GM12878 (cell line): ENCODE data around the gene PXT1. TPM values are rescaled to one million over a fixed set of nuclear protein-coding genes. Genes with fewer than 3 reads are reported as not detected.

Source experiments
- ATAC-seq: fragments of 200-7000 bp; cut with Tn5 transposase; 3 replicates; pipeline ENCODE4 v1.9.1; 2020; ENCODE audit warnings: mild to moderate bottlenecking, moderate library complexity
- BruUV-seq: library from RNA; stranded (reverse); fragments of 400-500 nt; replicated peaks from 2 replicates; lab custom pipeline; 2021; lab: Mats Ljungman, UMichigan
- CTCF ChIA-PET: fragments of 300-600 bp; sonication (Branson Sonifier 250); formaldehyde crosslinking; extraction: SDS; loops from one replicate; lab custom pipeline; 2021; ENCODE audit warnings: inconsistent platforms; lab: Yijun Ruan, JAX
- POLR2A ChIA-PET: fragments of 350-600 bp; formaldehyde crosslinking; extraction: SDS; loops from one replicate; lab custom pipeline; 2021; ENCODE audit warnings: inconsistent platforms; lab: Charles Lee
- RAD21 ChIA-PET: fragments of 300-600 bp; sonication (Branson Sonifier 250); formaldehyde crosslinking; loops from one replicate; lab custom pipeline; 2023; ENCODE audit warnings: antibody characterized with exemption; ENCODE audit not compliant: unreplicated experiment; lab: Charles Lee
- SMC1A ChIA-PET: fragments of 300-600 bp; sonication (Branson Sonifier 250); formaldehyde crosslinking; loops from one replicate; lab custom pipeline; 2023; ENCODE audit not compliant: unreplicated experiment, uncharacterized antibody; lab: Charles Lee
- DNase-seq: peaks from one replicate; pipeline ENCODE4 v3.0.0-alpha.2; 2011; ENCODE audit warnings: low read depth, low spot score
- FAIRE-seq: peaks from 3 replicates; lab custom pipeline; 2011; peaks lifted over from hg19 to GRCh38; lab: Jason Lieb, UNC
- H2AFZ ChIP-seq: 2 replicates; pipeline ENCODE4 v1.6.0; 2011; ENCODE audit warnings: low read depth, low read length, control low read depth; ENCODE audit not compliant: control insufficient read depth
- H3K27ac ChIP-seq: 2 replicates; pipeline ENCODE4 v1.5.1; 2011; ENCODE audit warnings: control low read depth; ENCODE audit not compliant: control insufficient read depth, insufficient read depth
- H3K27me3 ChIP-seq, 2 experiments: replicated peaks in 1 of 2; 2 replicates each; pipeline versions ENCODE4 v1.6.0 to v1.6.1; 2011; ENCODE audit warnings: low read length in 1 of 2; ENCODE audit not compliant: control insufficient read depth in 2 of 2, insufficient read depth in 2 of 2
- H3K36me3 ChIP-seq, 2 experiments: 2 replicates each; pipeline ENCODE4 v1.5.1; 2011; ENCODE audit warnings: low read length in 1 of 2; ENCODE audit not compliant: control insufficient read depth in 2 of 2, insufficient read depth in 2 of 2
- H3K4me1 ChIP-seq: 2 replicates; pipeline ENCODE4 v1.6.1; 2011; ENCODE audit warnings: mild to moderate bottlenecking, low read length, moderate library complexity, mixed read lengths; ENCODE audit not compliant: control insufficient read depth, insufficient read depth
- H3K4me2 ChIP-seq: 2 replicates; pipeline ENCODE4 v1.6.0; 2011; ENCODE audit warnings: control low read depth; ENCODE audit not compliant: control insufficient read depth, insufficient read depth
- H3K4me3 ChIP-seq: fragments of 200-600 bp; sonication (generic); 2 replicates; pipeline ENCODE4 v1.5.1; 2016
- H3K79me2 ChIP-seq: 2 replicates; pipeline ENCODE4 v1.6.0; 2011; ENCODE audit warnings: low read length; ENCODE audit not compliant: control insufficient read depth, insufficient read depth
- H3K9ac ChIP-seq: 2 replicates; pipeline ENCODE4 v1.8.0; 2011; ENCODE audit warnings: low read length, control low read depth, mixed read lengths; ENCODE audit not compliant: control insufficient read depth, insufficient read depth
- H3K9me3 ChIP-seq: replicated peaks from 3 replicates; pipeline ENCODE4 v1.5.1; 2011; ENCODE audit warnings: mild to moderate bottlenecking, low read length; ENCODE audit not compliant: control insufficient read depth, insufficient read depth
- H4K20me1 ChIP-seq: 2 replicates; pipeline ENCODE4 v1.6.0; 2011; ENCODE audit not compliant: control insufficient read depth, insufficient read depth
- ASH2L ChIP-seq: fragments of 300-600, 200-600 bp; sonication (generic); IDR thresholded peaks from 2 replicates; pipeline ENCODE4 v1.6.1; 2017; ENCODE audit warnings: low read depth, mild to moderate bottlenecking, borderline replicate concordance
- ESRRA ChIP-seq: IDR thresholded peaks from 2 replicates; pipeline ENCODE4 v1.6.1; 2012; ENCODE audit warnings: mild to moderate bottlenecking, low read length, improper control_type of control experiment
- POLR2AphosphoS5 ChIP-seq: IDR thresholded peaks from 2 replicates; pipeline ENCODE4 v1.6.1; 2011; ENCODE audit warnings: mild to moderate bottlenecking, low read length, inconsistent platforms
- SPI1 ChIP-seq: IDR thresholded peaks from 2 replicates; pipeline ENCODE4 v1.6.1; 2011; ENCODE audit warnings: low read depth, mild to moderate bottlenecking, low read length, moderate library complexity, borderline replicate concordance; ENCODE audit not compliant: insufficient read depth
- ZBED1 ChIP-seq: IDR thresholded peaks from 2 replicates; pipeline ENCODE4 v1.6.1; 2016; ENCODE audit warnings: borderline replicate concordance
- WGBS: methylation state at CpG from one replicate; pipeline ENCODE4 v1.1.6; 2016; ENCODE audit warnings: low lambda C conversion rate; ENCODE audit not compliant: insufficient replicate concordance, insufficient coverage; ENCODE audit errors: missing lambda C conversion rate; 5-methylcytosine and 5-hydroxymethylcytosine counted together
- in situ Hi-C: fragments of 300-500 bp; cut with MboI; formaldehyde crosslinking; loops from 9 replicates; pipeline ENCODE4 v1.14.3; 2018; ENCODE audit warnings: mixed read lengths
- intact Hi-C: fragments of 100-400 bp; cut with micrococcal nuclease; formaldehyde crosslinking; loops from one replicate; pipeline ENCODE4 v1.14.2; 2022; ENCODE audit not compliant: unreplicated experiment
- polyA plus RNA-seq, 11 experiments: library from polyadenylated mRNA; depleted of rRNA in 4 of 11; unstranded in 6 of 11; stranded (reverse) in 5 of 11; fragments of >200 nt; fragmentation: Nextera tagmentation in 4 of 11; fragmentation: Illumina TruSeq in 1 of 11; extraction: Ambion mirVana in 4 of 11; extraction: Trizol in 1 of 11; gene quantifications; 1 replicate in 1 of 11; 2 replicates in 10 of 11; pipeline versions ENCODE4 v1.2.1 to v1.2.3, GENCODE V29; 2011 to 2016; ENCODE audit warnings: inconsistent platforms in 2 of 11, missing spikeins in 2 of 11, low read depth in 1 of 11
- total RNA-seq, 4 experiments: library from RNA; depleted of rRNA in 3 of 4; stranded (reverse); fragments of >200 nt in 3 of 4; fragmentation: Illumina TruSeq in 1 of 4; extraction: Trizol in 1 of 4; gene quantifications; 2 replicates each; pipeline versions ENCODE4 v1.2.1 to v1.2.3, GENCODE V29; 2013 to 2021
- TF ChIP-seq, protein P1 (sequence below): fragments of 450-650 bp; IDR thresholded peaks from 2 replicates; pipeline ENCODE4 v1.6.1; 2017; ENCODE audit warnings: mild to moderate bottlenecking, moderate library complexity
- TF ChIP-seq, protein P2 (sequence below): IDR thresholded peaks from 2 replicates; pipeline ENCODE4 v1.6.1; 2011; ENCODE audit warnings: borderline replicate concordance, low read depth, mild to moderate bottlenecking, moderate library complexity, low read length; ENCODE audit not compliant: insufficient read depth, poor library complexity, severe bottlenecking

Gene PXT1
- total and polyA plus RNA-seq, 10 of the 15 experiments (the other 5 are each of a cell fraction or from before 2014, with no cell fraction given): 0.27 to 2.9 (median 0.50) TPM

DNA sequence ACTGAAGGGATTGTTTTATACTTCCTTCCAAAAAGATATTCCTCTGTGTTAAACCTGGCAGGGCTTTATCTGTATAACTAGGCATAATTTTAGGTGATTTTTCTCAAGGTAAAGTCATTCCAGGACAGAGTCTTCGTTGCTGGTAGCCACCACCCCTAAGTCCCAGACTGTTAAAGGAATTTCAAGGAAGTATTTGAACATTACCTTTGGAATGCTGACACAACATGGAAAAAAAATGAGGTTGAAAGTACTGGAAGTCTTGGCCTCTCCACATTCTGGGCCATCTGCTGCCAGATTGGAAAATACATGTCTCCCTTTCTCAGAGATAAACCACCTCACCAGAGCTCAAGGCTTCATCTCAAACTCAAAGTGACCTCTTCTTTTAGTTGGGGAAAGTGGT lies 28.2 kb downstream of the PXT1 start:
- Histone ChIP-seq H3K36me3 (no peaks in the 10 kb centered on the region), H3K9ac (no peak overlapping the region), H3K4me3 (no peak overlapping the region), H4K20me1 (no peaks in the 10 kb centered on the region), H3K79me2 (no peaks in the 10 kb centered on the region), H3K27me3 (no peaks in the 10 kb centered on the region), H3K4me1 (no peaks in the 10 kb centered on the region), H3K9me3 (peaks cover 2% of the 10 kb centered on the region; the same call in 1 of the 3 replicates), H2AFZ (no peak overlapping the region), H3K27ac (no peak overlapping the region), H3K4me2 (no peak overlapping the region)
- no peak for FAIRE-seq
- ChIA-PET RAD21 (no interaction called here), CTCF (no interaction called here), POLR2A (no interaction called here), SMC1A (no interaction called here)
- intact Hi-C loops (no loop called here), in situ Hi-C loops (no loop called here)
- no peak for TF ChIP-seq ESRRA
- TF ChIP-seq, protein P1, sequence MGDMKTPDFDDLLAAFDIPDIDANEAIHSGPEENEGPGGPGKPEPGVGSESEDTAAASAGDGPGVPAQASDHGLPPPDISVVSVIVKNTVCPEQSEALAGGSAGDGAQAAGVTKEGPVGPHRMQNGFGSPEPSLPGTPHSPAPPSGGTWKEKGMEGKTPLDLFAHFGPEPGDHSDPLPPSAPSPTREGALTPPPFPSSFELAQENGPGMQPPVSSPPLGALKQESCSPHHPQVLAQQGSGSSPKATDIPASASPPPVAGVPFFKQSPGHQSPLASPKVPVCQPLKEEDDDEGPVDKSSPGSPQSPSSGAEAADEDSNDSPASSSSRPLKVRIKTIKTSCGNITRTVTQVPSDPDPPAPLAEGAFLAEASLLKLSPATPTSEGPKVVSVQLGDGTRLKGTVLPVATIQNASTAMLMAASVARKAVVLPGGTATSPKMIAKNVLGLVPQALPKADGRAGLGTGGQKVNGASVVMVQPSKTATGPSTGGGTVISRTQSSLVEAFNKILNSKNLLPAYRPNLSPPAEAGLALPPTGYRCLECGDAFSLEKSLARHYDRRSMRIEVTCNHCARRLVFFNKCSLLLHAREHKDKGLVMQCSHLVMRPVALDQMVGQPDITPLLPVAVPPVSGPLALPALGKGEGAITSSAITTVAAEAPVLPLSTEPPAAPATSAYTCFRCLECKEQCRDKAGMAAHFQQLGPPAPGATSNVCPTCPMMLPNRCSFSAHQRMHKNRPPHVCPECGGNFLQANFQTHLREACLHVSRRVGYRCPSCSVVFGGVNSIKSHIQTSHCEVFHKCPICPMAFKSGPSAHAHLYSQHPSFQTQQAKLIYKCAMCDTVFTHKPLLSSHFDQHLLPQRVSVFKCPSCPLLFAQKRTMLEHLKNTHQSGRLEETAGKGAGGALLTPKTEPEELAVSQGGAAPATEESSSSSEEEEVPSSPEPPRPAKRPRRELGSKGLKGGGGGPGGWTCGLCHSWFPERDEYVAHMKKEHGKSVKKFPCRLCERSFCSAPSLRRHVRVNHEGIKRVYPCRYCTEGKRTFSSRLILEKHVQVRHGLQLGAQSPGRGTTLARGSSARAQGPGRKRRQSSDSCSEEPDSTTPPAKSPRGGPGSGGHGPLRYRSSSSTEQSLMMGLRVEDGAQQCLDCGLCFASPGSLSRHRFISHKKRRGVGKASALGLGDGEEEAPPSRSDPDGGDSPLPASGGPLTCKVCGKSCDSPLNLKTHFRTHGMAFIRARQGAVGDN: no peak
- TF ChIP-seq SPI1: no peak
- TF ChIP-seq, protein P2, sequence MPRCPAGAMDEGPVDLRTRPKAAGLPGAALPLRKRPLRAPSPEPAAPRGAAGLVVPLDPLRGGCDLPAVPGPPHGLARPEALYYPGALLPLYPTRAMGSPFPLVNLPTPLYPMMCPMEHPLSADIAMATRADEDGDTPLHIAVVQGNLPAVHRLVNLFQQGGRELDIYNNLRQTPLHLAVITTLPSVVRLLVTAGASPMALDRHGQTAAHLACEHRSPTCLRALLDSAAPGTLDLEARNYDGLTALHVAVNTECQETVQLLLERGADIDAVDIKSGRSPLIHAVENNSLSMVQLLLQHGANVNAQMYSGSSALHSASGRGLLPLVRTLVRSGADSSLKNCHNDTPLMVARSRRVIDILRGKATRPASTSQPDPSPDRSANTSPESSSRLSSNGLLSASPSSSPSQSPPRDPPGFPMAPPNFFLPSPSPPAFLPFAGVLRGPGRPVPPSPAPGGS: no peak
- TF ChIP-seq POLR2AphosphoS5: no peak
- no peak for TF ChIP-seq ZBED1
- no peak for TF ChIP-seq ASH2L
- 0% methylated on average over 1 of the region's 1 CpG for WGBS
- no peak for DNase-seq
- BruUV-seq: no TSS peak
- no peak for ATAC-seq
